ENCODE results near the gene DNMBP.
A peak's percentile ranks its signal among the peaks of the same experiment; 100 is the strongest.

DNMBP gene

DNA sequence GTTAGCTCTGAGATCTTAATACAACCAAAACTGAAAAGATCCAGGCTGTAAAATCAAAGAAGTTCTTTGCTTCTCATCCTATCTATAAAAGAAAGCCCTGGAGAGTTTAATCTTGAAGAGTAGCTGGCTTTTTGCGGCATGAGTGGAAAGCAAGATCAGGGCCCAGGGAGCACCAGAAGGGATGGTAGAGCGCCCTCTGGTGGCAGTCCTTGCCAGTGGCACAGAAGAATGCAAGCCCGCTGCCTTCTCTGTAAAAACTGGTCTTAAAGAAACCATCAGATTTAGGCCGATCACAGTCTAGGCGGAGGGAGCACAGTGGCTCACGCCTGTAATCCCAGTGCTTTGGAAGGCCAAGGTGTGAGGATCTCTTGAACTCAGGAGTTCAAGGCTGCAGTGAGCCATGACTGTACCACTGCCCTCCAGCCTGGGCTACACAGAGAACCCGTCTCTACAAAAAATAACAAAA lies 36.3 kb upstream of the DNMBP start:
- no peak overlapping the region for H4K91ac ChIP-seq (ENCODE audit: low read depth, low read length, poor library complexity)
- H2AFZ ChIP-seq (ENCODE audit: low read length): peak overlapping the region; percentile 83
- no peaks in the 10 kb centered on the region for H3K36me3 ChIP-seq (replicated peaks in 1 of 2; ENCODE audit: control insufficient read depth in 2 of 2, insufficient read depth in 2 of 2, low read length in 2 of 2)
- no peak overlapping the region for H3K27ac ChIP-seq (replicated peaks; ENCODE audit: low read length)
- H3K4me1 ChIP-seq (ENCODE audit: control insufficient read depth in 2 of 2, insufficient read depth in 1 of 2, low read depth in 1 of 2, low read length in 2 of 2): no peaks in the 10 kb centered on the region
- H3K23ac ChIP-seq (ENCODE audit: low read depth, low read length, poor library complexity): no peak overlapping the region
- no peak overlapping the region for H2BK12ac ChIP-seq (ENCODE audit: low read length)
- H2BK5ac ChIP-seq (ENCODE audit: low read length): no peak overlapping the region
- no peaks in the 10 kb centered on the region for H3K79me1 ChIP-seq (ENCODE audit: low read depth, low read length)
- H3K9ac ChIP-seq (ENCODE audit: low read depth, low read length, poor library complexity): no peak overlapping the region
- H3K4ac ChIP-seq (ENCODE audit: low read length): no peak overlapping the region
- no peak overlapping the region for H3K4me3 ChIP-seq (ENCODE audit: low read length in 2 of 2)
- H3K9me3 ChIP-seq (replicated peaks in 1 of 2; ENCODE audit: control insufficient read depth in 2 of 2, insufficient read depth in 1 of 2, low read depth in 1 of 2, low read length in 2 of 2): no peaks in the 10 kb centered on the region
- peak overlapping the region; percentile 67 for H3K18ac ChIP-seq (ENCODE audit: low read length)
- H2BK120ac ChIP-seq (ENCODE audit: low read depth, low read length): no peak overlapping the region
- H3K27me3 ChIP-seq (ENCODE audit: control insufficient read depth in 3 of 3, insufficient read depth in 3 of 3, low read depth in 1 of 3, low read length in 3 of 3): peaks cover 0 to 4% (median 0%) of the 10 kb centered on the region in 3 experiments
- DNase-seq (ENCODE audit: low spot score): peak; percentile 87
- no peak overlapping the region for H3K14ac ChIP-seq (ENCODE audit: low read length)
- H2BK15ac ChIP-seq (ENCODE audit: low read length): no peak overlapping the region
- WGBS, 2 donors (ENCODE audit: extremely low coverage in 2 of 2, insufficient read length in 2 of 2, insufficient replicate concordance in 1 of 2): no CpG with 5 or more reads among the region's 7 CpGs
- H3K4me2 ChIP-seq (ENCODE audit: insufficient read depth, low read length, poor library complexity, severe bottlenecking): no peak overlapping the region
- H2AK5ac ChIP-seq (ENCODE audit: low read depth, low read length): no peak overlapping the region
- no peak overlapping the region for H4K8ac ChIP-seq (ENCODE audit: low read depth, low read length)

DNA sequence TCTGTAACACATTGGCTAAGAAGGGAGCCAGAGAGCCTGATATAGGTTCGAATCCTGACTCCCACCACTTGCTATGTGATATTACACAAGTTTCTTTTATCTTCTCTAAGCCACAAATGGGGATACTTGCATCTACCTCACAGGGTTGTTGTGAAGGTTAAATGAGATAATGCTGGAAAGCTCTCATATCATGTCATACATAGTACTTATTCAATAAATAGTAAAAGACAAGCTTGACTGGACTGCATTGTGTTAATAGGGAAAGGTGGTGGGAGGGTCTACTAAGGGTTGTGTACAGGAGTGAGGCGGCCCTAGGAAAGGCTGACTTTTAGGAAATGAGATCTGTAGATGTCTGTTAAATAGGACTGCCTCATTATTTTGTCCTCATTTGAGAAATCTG lies 35.8 kb upstream of the DNMBP start:
- Histone ChIP-seq H3K27me3 (ENCODE audit: control insufficient read depth in 3 of 3, insufficient read depth in 3 of 3, low read depth in 1 of 3, low read length in 3 of 3) (peaks cover 0 to 4% (median 0%) of the 10 kb centered on the region in 3 experiments), H2BK15ac (ENCODE audit: low read length) (no peak overlapping the region), H2BK12ac (ENCODE audit: low read length) (no peak overlapping the region), H3K18ac (ENCODE audit: low read length) (no peak overlapping the region), H3K4me2 (ENCODE audit: insufficient read depth, low read length, poor library complexity, severe bottlenecking) (no peak overlapping the region), H3K27ac (replicated peaks; ENCODE audit: low read length) (no peak overlapping the region), H4K91ac (ENCODE audit: low read depth, low read length, poor library complexity) (no peak overlapping the region), H4K8ac (ENCODE audit: low read depth, low read length) (no peak overlapping the region), H3K79me1 (ENCODE audit: low read depth, low read length) (no peaks in the 10 kb centered on the region), H2AK5ac (ENCODE audit: low read depth, low read length) (no peak overlapping the region), H2BK120ac (ENCODE audit: low read depth, low read length) (no peak overlapping the region), H3K9ac (ENCODE audit: low read depth, low read length, poor library complexity) (no peak overlapping the region), H3K4me3 (ENCODE audit: low read length in 2 of 2) (no peak overlapping the region), H2AFZ (ENCODE audit: low read length) (peak overlapping the region; percentile 83), H3K36me3 (replicated peaks in 1 of 2; ENCODE audit: control insufficient read depth in 2 of 2, insufficient read depth in 2 of 2, low read length in 2 of 2) (no peaks in the 10 kb centered on the region), H3K4ac (ENCODE audit: low read length) (no peak overlapping the region), H3K9me3 (replicated peaks in 1 of 2; ENCODE audit: control insufficient read depth in 2 of 2, insufficient read depth in 1 of 2, low read depth in 1 of 2, low read length in 2 of 2) (no peaks in the 10 kb centered on the region), H3K23ac (ENCODE audit: low read depth, low read length, poor library complexity) (no peak overlapping the region), H3K14ac (ENCODE audit: low read length) (no peak overlapping the region), H3K4me1 (ENCODE audit: control insufficient read depth in 2 of 2, insufficient read depth in 1 of 2, low read depth in 1 of 2, low read length in 2 of 2) (no peaks in the 10 kb centered on the region), H2BK5ac (ENCODE audit: low read length) (no peak overlapping the region)
- WGBS, 2 donors (ENCODE audit: extremely low coverage in 2 of 2, insufficient read length in 2 of 2, insufficient replicate concordance in 1 of 2): no CpG with 5 or more reads among the region's 2 CpGs
- DNase-seq (ENCODE audit: low spot score): no peak

DNA sequence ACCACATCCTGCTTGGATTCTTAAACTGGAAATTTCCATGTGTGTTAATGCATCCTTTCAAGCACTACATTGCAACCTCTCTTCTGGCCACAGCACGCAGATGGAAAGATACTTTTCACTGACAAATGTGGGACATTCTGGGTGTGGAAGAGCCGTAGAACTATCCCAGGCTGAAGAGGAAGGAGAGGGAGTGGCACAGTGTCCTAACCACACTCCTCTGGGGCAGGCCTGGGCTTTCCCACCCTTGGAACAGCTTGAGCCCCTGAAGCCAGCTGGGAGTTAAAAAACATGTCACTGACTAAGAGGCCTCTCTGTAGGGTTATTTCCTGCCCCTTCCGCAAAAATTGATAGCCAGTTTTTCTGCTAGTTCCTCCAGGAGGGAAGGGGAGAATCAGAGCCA lies 34.0 kb upstream of the DNMBP start:
- Histone ChIP-seq H2BK120ac (ENCODE audit: low read depth, low read length) (no peak overlapping the region), H2BK12ac (ENCODE audit: low read length) (no peak overlapping the region), H4K8ac (ENCODE audit: low read depth, low read length) (no peak overlapping the region), H3K4me2 (ENCODE audit: insufficient read depth, low read length, poor library complexity, severe bottlenecking) (no peak overlapping the region), H3K23ac (ENCODE audit: low read depth, low read length, poor library complexity) (no peak overlapping the region), H3K4me3 (ENCODE audit: low read length in 2 of 2) (no peak overlapping the region), H3K4ac (ENCODE audit: low read length) (no peak overlapping the region), H4K91ac (ENCODE audit: low read depth, low read length, poor library complexity) (no peak overlapping the region), H3K27me3 (ENCODE audit: control insufficient read depth in 3 of 3, insufficient read depth in 3 of 3, low read depth in 1 of 3, low read length in 3 of 3) (peaks cover 0 to 4% (median 0%) of the 10 kb centered on the region in 3 experiments), H3K27ac (replicated peaks; ENCODE audit: low read length) (no peak overlapping the region), H3K79me1 (ENCODE audit: low read depth, low read length) (no peaks in the 10 kb centered on the region), H2AK5ac (ENCODE audit: low read depth, low read length) (no peak overlapping the region), H3K18ac (ENCODE audit: low read length) (no peak overlapping the region), H2BK5ac (ENCODE audit: low read length) (no peak overlapping the region), H3K9ac (ENCODE audit: low read depth, low read length, poor library complexity) (no peak overlapping the region), H3K36me3 (replicated peaks in 1 of 2; ENCODE audit: control insufficient read depth in 2 of 2, insufficient read depth in 2 of 2, low read length in 2 of 2) (no peaks in the 10 kb centered on the region), H3K14ac (ENCODE audit: low read length) (no peak overlapping the region), H2AFZ (ENCODE audit: low read length) (peak overlapping the region; percentile 75), H3K4me1 (ENCODE audit: control insufficient read depth in 2 of 2, insufficient read depth in 1 of 2, low read depth in 1 of 2, low read length in 2 of 2) (no peaks in the 10 kb centered on the region), H2BK15ac (ENCODE audit: low read length) (no peak overlapping the region), H3K9me3 (replicated peaks in 1 of 2; ENCODE audit: control insufficient read depth in 2 of 2, insufficient read depth in 1 of 2, low read depth in 1 of 2, low read length in 2 of 2) (no peaks in the 10 kb centered on the region)
- no CpG with 5 or more reads among the region's 3 CpGs for WGBS, 2 donors (ENCODE audit: extremely low coverage in 2 of 2, insufficient read length in 2 of 2, insufficient replicate concordance in 1 of 2)
- DNase-seq (ENCODE audit: low spot score): no peak

DNA sequence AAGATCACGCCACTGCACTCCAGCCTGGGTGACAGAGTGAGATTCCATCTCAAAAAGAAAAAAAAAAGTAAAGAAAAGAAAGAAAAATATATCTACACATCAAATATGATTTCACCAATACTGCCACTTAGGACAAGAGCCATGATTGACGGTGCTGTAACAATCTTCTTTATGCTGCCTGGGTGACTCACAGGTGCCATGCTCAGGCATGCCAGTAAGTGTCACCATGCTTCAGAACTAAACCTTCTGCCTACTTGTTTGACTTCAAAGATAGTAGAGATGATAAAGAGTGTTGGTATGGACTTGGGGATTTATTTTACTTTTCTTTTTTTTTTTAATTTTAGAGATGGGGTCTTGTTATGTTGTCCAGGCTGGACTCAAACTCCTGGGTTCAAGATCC lies 33.6 kb upstream of the DNMBP start:
- no peak overlapping the region for H3K4ac ChIP-seq (ENCODE audit: low read length)
- H3K27ac ChIP-seq (replicated peaks; ENCODE audit: low read length): no peak overlapping the region
- no CpG with 5 or more reads among the region's 2 CpGs for WGBS, 2 donors (ENCODE audit: extremely low coverage in 2 of 2, insufficient read length in 2 of 2, insufficient replicate concordance in 1 of 2)

More for the DNA sequence above, 33.6 kb upstream of the DNMBP start:
- Histone ChIP-seq H2AK5ac (ENCODE audit: low read depth, low read length) (no peak overlapping the region), H3K79me1 (ENCODE audit: low read depth, low read length) (no peaks in the 10 kb centered on the region), H2BK12ac (ENCODE audit: low read length) (no peak overlapping the region), H3K4me2 (ENCODE audit: insufficient read depth, low read length, poor library complexity, severe bottlenecking) (no peak overlapping the region), H3K36me3 (replicated peaks in 1 of 2; ENCODE audit: control insufficient read depth in 2 of 2, insufficient read depth in 2 of 2, low read length in 2 of 2) (no peaks in the 10 kb centered on the region), H2AFZ (ENCODE audit: low read length) (peak overlapping the region; percentile 75), H3K4me3 (ENCODE audit: low read length in 2 of 2) (no peak overlapping the region), H3K18ac (ENCODE audit: low read length) (no peak overlapping the region), H3K9ac (ENCODE audit: low read depth, low read length, poor library complexity) (no peak overlapping the region), H3K9me3 (replicated peaks in 1 of 2; ENCODE audit: control insufficient read depth in 2 of 2, insufficient read depth in 1 of 2, low read depth in 1 of 2, low read length in 2 of 2) (no peaks in the 10 kb centered on the region), H4K91ac (ENCODE audit: low read depth, low read length, poor library complexity) (no peak overlapping the region), H2BK15ac (ENCODE audit: low read length) (no peak overlapping the region), H2BK120ac (ENCODE audit: low read depth, low read length) (no peak overlapping the region), H4K8ac (ENCODE audit: low read depth, low read length) (no peak overlapping the region), H3K27me3 (ENCODE audit: control insufficient read depth in 3 of 3, insufficient read depth in 3 of 3, low read depth in 1 of 3, low read length in 3 of 3) (peaks cover 0 to 4% (median 0%) of the 10 kb centered on the region in 3 experiments), H3K14ac (ENCODE audit: low read length) (no peak overlapping the region), H2BK5ac (ENCODE audit: low read length) (no peak overlapping the region), H3K23ac (ENCODE audit: low read depth, low read length, poor library complexity) (no peak overlapping the region), H3K4me1 (ENCODE audit: control insufficient read depth in 2 of 2, insufficient read depth in 1 of 2, low read depth in 1 of 2, low read length in 2 of 2) (no peaks in the 10 kb centered on the region)
- DNase-seq (ENCODE audit: low spot score): no peak

All from neuronal stem cell (in vitro differentiated cells).